ENCODE measurements around the gene RIOK3.
"Not testable (repeated sequence)": the region's sequence is repeated elsewhere in the genome, so short reads cannot be mapped to it uniquely, and the experiment has no call there.

The RIOK3 gene

GRCh38 chr18:23451491-23451890 lies 1.6 kb upstream of the RIOK3 start:
- DNase-seq = no peak

GRCh38 chr18:23452347-23452727 lies 750 bp upstream of the RIOK3 start:
- DNase-seq = no peak

- peak; percentile 42 for DNase-seq
Observed at GRCh38 chr18:23453680-23454058, 582 bp downstream of the RIOK3 start.

- DNase-seq = no peak
Observed at GRCh38 chr18:23456835-23457234, 3.7 kb downstream of the RIOK3 start.

- DNase-seq = no peak
Observed at GRCh38 chr18:23458830-23459529, 5.9 kb downstream of the RIOK3 start.

GRCh38 chr18:23459530-23459921 lies 6.4 kb downstream of the RIOK3 start:
- no peak for DNase-seq

- DNase-seq = no peak
Observed at GRCh38 chr18:23460285-23461273, 7.5 kb downstream of the RIOK3 start.

- DNase-seq = no peak
Observed at GRCh38 chr18:23462876-23463275, 9.8 kb downstream of the RIOK3 start.

GRCh38 chr18:23468753-23469459 lies 15.8 kb downstream of the RIOK3 start:
- DNase-seq = no peak

- no peak for DNase-seq
Observed at GRCh38 chr18:23470620-23471387, 17.7 kb downstream of the RIOK3 start.

GRCh38 chr18:23471486-23471885 lies 18.4 kb downstream of the RIOK3 start:
- DNase-seq = no peak

- no peak for DNase-seq
Observed at GRCh38 chr18:23479829-23480505, 26.9 kb downstream of the RIOK3 start.

GRCh38 chr18:23484561-23485182 lies 31.6 kb downstream of the RIOK3 start:
- no peak for DNase-seq

GRCh38 chr18:23485386-23485785 lies 32.3 kb downstream of the RIOK3 start:
- DNase-seq = no peak

GRCh38 chr18:23487738-23488570 lies 34.9 kb downstream of the RIOK3 start:
- DNase-seq = peak; percentile 18

- not testable (repeated sequence) for DNase-seq
Observed at GRCh38 chr18:23489586-23489985, 36.5 kb downstream of the RIOK3 start.

- DNase-seq = no peak
Observed at GRCh38 chr18:23493654-23494053, 40.6 kb downstream of the RIOK3 start.

- DNase-seq = no peak
Observed at GRCh38 chr18:23494992-23495391, 41.9 kb downstream of the RIOK3 start.

GRCh38 chr18:23495723-23496440 lies 42.8 kb downstream of the RIOK3 start:
- no peak for DNase-seq

GRCh38 chr18:23498117-23498516 lies 45.0 kb downstream of the RIOK3 start:
- no peak for DNase-seq
